ELF-1 (cell line): ENCODE measurements around the gene RANGAP1.
A peak's percentile ranks its signal among the peaks of the same experiment; 100 is the strongest.

Experiments
- DNase-seq: peaks from one replicate; pipeline ENCODE4 v3.0.0-alpha.2; 2016; ENCODE audit warnings: low read depth, low spot score

RANGAP1 gene

GRCh38 chr22:41237707-41238569 is 48.0 kb downstream of the RANGAP1 start:
- peak; percentile 81 for DNase-seq

GRCh38 chr22:41237036-41237706 is 48.8 kb downstream of the RANGAP1 start:
- no peak for DNase-seq

- no peak for DNase-seq
These were observed 50.9 kb downstream of the RANGAP1 start for GRCh38 chr22:41234815-41235695.

- DNase-seq = no peak
These were observed 54.6 kb downstream of the RANGAP1 start for GRCh38 chr22:41231369-41231768.

GRCh38 chr22:41230401-41230785 is 55.6 kb downstream of the RANGAP1 start:
- DNase-seq = no peak

GRCh38 chr22:41229730-41230400 is 56.1 kb downstream of the RANGAP1 start:
- DNase-seq = no peak

- DNase-seq = no peak
These were observed 56.8 kb downstream of the RANGAP1 start for GRCh38 chr22:41229215-41229614.

GRCh38 chr22:41226723-41227655 is 59.0 kb downstream of the RANGAP1 start:
- DNase-seq = no peak

- DNase-seq = no peak
These were observed 62.5 kb downstream of the RANGAP1 start for GRCh38 chr22:41223535-41223934.

GRCh38 chr22:41222846-41223507 is 63.0 kb downstream of the RANGAP1 start:
- peak; percentile 60 for DNase-seq

GRCh38 chr22:41217553-41218157 is 68.3 kb downstream of the RANGAP1 start:
- DNase-seq = peak; percentile 54

GRCh38 chr22:41216984-41217383 is 69.0 kb downstream of the RANGAP1 start:
- DNase-seq = peak; percentile 24

GRCh38 chr22:41215926-41216325 is 70.1 kb downstream of the RANGAP1 start:
- no peak for DNase-seq

GRCh38 chr22:41215409-41215808 is 70.6 kb downstream of the RANGAP1 start:
- DNase-seq = no peak

- DNase-seq = no peak
These were observed 79.3 kb downstream of the RANGAP1 start for GRCh38 chr22:41206719-41207118.

GRCh38 chr22:41204992-41205900 is 80.7 kb downstream of the RANGAP1 start, which contains the start of gene L3MBTL2:
L3MBTL2 (plus strand) TSS chr22:41205312; CDS start chr22:41205363, 51 bp downstream.
- DNase-seq = peak; percentile 99

GRCh38 chr22:41204066-41204465 is 81.9 kb downstream of the RANGAP1 start:
- DNase-seq = no peak

GRCh38 chr22:41203118-41203517 is 82.9 kb downstream of the RANGAP1 start:
- DNase-seq = no peak
